Stimulated activated CD4-positive, alpha-beta T cell treated with anti-CD3 and anti-CD28 coated beads, TNF-alpha, amount 100 ng/mL, for 4 hours (primary cell): Measurements from ENCODE around the gene OFD1.
"Not testable (repeated sequence)": the region's sequence is repeated elsewhere in the genome, so short reads cannot be mapped to it uniquely, and the experiment has no call there.

ENCODE experiments used
- DNase-seq, 3 experiments: peaks; one replicate each; pipeline ENCODE4 v3.0.0-alpha.2; 2020; ENCODE audit warnings: low read depth in 3 of 3

The OFD1 gene

GRCh38 chrX:13703135-13703534 lies 31.4 kb upstream of the OFD1 start:
- DNase-seq, result no peak

GRCh38 chrX:13703589-13703988 lies 31.0 kb upstream of the OFD1 start:
- DNase-seq, result no peak

DNA sequence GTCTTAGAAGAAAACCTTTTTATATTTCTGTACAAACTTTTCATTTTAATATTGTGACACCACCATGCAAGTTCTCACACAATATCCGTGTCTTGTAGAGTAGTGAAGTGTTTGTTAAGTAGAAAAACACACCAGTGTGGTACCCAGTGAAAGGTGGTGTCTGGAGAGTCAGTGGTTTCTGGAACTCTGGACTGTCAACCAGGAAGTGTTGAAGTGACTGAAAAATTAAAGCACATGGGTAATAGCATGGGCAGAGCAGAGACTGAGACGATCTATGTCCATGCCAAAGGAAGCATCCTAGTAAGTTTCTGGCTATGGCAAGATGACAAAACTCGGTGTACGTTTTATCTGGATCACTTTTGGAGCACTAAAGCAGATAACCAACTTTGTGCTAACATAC lies 23.4 kb upstream of the OFD1 start:
- DNase-seq, result no peak

- DNase-seq, result no peak
Observed at GRCh38 chrX:13716455-13716854, 18.1 kb upstream of the OFD1 start.

GRCh38 chrX:13716905-13717304 lies 17.6 kb upstream of the OFD1 start:
- DNase-seq, result no peak

DNA sequence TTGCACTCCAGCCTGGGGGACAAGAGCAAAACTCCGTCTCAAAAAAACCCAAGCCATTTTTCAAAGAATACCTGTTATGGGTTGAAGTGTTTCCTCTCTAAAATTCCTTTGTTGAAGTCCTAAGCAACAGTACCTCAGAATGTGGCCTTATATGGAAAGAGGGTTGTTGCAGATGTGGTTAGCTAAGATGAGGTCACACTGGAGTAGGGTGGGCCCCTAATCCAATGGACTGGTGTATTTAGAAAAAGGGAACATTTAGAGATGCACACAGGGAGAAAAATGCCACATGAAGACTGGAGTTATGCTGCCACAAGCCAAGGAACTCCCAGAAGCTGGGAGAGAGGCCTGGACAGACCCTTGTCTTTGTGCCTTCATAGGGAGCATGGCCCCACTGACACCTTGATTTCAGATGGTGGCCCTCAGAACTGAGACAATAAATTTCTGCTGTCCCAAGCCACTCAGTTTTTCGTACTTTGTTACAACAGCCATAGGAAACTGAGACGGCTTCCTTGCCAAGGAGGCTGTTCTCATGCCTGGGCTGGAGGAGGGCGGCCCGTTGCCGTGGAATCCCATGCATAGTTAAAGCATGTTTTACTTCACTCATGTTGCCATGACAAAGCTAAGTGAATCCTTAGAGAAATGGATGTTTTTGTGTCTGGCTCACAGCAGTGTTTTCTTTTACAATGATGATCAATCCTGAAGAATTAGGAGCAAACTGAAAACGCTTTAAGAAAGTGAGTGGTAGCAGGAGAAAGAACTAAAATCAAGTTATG lies 16.7 kb upstream of the OFD1 start:
- no peak for DNase-seq

DNA sequence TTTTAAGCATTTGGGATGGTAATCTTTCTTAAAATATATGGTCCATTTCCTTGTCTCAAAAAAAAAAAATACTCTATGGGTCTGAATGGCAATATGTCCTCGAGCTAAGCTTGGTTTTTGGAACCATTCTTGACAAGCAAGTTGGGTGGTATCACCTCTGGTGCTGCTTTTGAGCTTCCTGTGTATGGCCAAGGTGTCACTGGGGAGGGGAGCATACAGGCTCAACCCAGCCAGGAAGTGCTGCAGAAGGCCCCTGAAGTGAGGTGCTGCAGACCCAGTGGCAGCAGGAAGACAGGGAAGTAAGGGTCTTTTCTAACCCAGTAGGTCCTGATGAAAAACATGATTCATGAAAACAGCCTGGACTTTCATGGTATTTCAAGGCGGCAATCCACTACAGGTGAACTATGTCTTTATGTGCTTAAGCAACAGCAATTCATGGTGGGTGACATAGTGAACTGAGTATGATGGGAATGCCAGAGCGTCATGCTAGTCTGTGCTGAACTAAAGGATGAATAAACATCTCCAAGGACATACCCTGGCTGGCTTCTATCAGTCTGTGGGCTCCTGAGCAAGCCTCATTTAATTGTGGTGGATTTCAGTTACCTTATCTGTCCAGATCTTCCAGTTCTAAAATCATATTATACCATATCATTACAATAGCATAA lies 15.2 kb upstream of the OFD1 start:
- no peak for DNase-seq

- no peak for DNase-seq
Observed at GRCh38 chrX:13721371-13721770, 13.2 kb upstream of the OFD1 start.

DNA sequence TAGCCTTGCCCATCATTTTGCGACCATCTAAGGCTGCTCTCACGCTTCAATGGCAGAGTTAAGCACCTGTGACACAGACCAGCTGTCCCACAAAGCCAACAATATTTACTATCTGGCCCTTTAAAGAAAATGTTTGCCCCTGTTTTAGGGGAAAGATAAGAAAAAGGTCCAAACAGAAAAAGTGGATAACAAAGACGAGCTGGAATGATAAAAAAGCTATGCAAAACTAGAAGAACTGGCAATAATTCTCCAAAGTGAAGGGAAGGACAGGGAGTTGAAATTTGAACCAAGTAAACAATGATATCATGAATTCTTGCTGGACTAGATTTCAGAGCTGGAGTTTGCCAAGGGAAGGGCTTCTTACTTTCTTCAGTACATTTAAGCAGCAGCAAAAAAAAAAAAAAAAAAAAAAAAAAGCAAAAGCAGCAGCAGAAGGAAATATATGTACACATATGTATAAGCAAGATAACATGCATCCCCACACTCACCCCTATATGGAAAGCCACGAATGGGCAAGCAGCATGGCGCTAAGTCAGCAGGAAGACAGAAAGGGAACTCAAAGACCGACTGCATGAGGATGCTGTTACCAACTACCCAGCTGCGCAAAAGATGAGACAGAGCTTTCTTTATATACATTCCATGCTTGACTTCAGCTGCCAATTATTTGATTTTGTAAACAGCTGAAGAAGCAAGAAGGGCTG lies 12.6 kb upstream of the OFD1 start:
- no peak for DNase-seq

GRCh38 chrX:13724878-13725277 lies 9.7 kb upstream of the OFD1 start:
- DNase-seq, result not testable (repeated sequence)

- DNase-seq, result not testable (repeated sequence)
Observed at GRCh38 chrX:13726583-13726982, 8.0 kb upstream of the OFD1 start.

DNA sequence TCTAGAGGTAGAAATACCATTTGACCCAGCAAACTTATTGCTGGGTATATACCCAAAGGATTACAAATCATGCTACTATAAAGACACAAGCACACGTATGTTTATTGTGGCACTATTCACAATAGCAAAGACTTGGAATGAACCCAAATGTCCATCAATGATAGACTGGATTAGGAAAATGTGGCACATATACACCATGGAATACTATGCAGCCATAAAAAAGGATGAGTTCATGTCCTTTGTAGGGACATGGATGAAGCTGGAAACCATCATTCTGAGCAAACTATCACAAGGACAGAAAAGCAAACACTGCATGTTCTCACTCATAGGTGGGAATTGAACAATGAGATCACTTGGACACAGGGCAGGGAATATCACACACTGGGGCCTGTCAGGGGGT lies 4.0 kb upstream of the OFD1 start:
- not testable (repeated sequence) for DNase-seq

DNA sequence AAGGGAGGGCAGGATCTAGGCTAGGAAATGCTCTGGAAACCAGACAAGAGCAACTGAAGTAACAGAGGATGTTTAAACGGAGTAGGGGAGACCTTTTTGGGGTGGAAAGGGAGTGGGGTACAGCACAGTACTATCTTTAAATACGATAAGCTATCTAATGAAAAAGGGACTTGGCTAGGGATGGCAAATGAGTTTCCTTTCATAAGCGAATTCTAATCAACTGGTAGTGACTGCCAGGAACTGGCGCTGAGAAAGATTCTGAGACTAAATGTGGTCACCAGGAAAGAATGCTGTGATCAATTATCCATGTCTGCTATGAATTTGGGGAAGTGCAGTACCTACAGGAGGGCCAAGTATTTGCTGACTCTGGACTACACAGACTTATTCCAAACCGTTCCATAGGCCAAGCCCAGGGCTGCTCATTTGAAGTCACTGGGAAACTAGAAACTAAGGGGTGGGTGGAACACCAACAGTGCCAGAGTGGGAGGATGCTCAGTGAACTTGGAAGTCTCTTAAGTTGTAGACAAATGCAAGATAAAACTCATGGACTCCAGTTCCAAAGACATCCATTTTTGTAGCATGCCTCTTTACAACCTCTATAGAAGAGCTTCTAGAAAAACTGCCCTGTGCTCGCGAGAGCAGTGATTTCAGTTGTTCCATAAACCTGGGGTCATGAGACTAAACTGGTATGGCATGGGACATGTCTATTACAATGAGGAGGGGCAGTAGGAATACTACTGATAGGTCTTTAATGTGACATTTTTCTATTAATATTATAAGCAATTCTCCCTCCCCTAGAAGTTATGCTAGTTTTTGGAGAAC lies 2.1 kb upstream of the OFD1 start:
- DNase-seq, result no peak

GRCh38 chrX:13733506-13733905 lies 1.0 kb upstream of the OFD1 start:
- DNase-seq, result no peak

GRCh38 chrX:13741695-13742094 lies 7.1 kb downstream of the OFD1 start:
- no peak for DNase-seq

GRCh38 chrX:13742397-13743176 lies 8.0 kb downstream of the OFD1 start:
- DNase-seq, result no peak

DNA sequence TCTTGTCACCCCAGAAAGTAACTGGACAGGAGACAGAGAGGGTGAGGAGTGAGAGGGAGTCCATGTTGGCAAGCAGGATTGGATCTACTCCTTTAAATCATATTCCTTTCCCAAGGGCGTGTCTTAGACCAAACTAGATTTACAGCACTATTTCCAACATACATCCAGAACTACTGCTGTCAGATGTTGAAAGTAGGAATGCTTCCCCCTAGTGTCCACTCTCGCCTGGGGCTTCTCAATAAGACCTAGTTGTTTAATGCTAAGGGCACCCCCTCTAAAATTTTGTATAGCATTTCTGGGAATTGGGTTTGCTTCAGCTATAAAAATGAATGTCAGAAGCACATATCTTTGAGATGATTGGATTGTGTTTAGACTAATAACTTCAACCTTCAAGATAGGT lies 13.3 kb downstream of the OFD1 start:
- no peak for DNase-seq

DNA sequence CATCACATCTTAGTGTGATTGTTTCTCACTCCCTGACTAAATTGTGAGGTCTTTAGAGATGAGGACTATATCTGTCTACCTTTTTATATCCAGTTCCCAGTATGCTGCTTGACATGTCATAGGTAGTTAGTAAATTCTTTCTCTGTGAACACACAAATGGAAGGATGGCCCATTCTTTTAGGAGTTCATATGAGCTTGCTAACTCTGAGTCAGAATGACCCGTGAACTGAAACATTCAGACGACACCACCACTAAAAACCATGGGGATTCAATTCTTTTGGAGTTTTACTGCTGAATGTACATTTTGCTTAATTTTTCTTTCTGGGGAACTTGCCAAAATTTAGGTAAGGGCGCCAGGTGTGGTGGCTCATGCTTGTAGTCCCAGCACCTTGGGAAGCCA lies 13.9 kb downstream of the OFD1 start:
- DNase-seq, result no peak

DNA sequence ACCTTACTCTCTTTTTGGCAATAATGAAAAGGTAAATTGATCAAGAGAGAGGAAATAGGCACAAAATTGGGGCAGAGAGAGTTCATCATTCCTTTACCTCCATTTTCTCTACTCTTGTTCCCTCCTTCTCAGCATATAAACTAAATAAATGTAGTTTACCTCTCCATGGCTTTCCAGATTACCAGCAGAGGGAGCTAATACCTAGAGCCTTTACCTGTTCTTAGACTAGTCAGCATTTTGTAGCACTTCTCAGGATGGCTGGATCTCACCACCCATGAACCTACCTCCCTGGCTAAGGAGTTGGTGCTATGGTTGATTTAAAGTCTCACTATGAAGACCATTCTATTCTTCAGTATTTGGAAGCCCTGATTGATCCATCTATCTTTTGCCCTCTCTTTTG lies 15.7 kb downstream of the OFD1 start:
- no peak for DNase-seq

- no peak for DNase-seq
Observed at GRCh38 chrX:13750812-13751211, 16.3 kb downstream of the OFD1 start.

DNA sequence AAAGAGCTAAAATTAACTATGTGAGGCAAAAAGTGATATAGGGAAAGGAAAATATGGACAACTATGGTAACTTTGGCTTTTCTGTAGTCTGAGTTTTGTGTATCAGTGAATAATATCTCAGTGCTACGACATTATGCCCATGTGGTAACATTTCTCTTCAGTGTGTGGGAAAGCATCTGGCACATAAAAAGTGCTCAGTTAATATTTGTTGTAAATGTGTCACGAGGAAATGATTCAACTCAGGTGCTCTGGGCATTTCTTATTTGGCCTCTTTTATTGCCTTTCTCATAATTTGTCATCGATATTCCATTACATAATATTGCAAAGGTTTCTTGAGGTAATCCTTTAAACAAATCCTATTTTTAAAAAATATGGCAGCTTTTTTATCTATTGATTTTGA lies 17.6 kb downstream of the OFD1 start:
- DNase-seq, result no peak
